H1 (cell line): Measurements from ENCODE around the gene BBS9. TPM values are rescaled to one million over a fixed set of nuclear protein-coding genes. Genes with fewer than 3 reads are reported as not detected.
A peak's percentile ranks its signal among the peaks of the same experiment; 100 is the strongest.

Experiments
- CTCF ChIA-PET: fragments of 300-600 bp; sonication (Branson Sonifier 250); formaldehyde crosslinking; loops from one replicate; lab custom pipeline; 2021; ENCODE audit not compliant: partially characterized antibody; lab: Charles Lee
- POLR2A ChIA-PET: fragments of 300-600 bp; sonication (Branson Sonifier 250); formaldehyde crosslinking; loops from one replicate; lab custom pipeline; 2021; ENCODE audit warnings: inconsistent platforms; ENCODE audit not compliant: partially characterized antibody; lab: Charles Lee
- DNase-seq, 2 experiments: peaks; one replicate each; pipeline versions ENCODE4 v3.0.0 to v3.0.0-alpha.2; 2010 to 2022; ENCODE audit warnings: low spot score in 2 of 2, low read depth in 1 of 2, mixed read lengths in 1 of 2
- FAIRE-seq: peaks from 2 replicates; lab custom pipeline; 2011; peaks lifted over from hg19 to GRCh38; lab: Jason Lieb, UNC
- H2AFZ ChIP-seq: 2 replicates; pipeline ENCODE4 v1.8.1; 2012; ENCODE audit warnings: low read length, inconsistent platforms
- H2AK5ac ChIP-seq: 2 replicates; pipeline ENCODE4 v1.6.1; 2013; ENCODE audit warnings: low read depth, low read length
- H2BK120ac ChIP-seq: replicated peaks from 2 replicates; pipeline ENCODE3; 2013; ENCODE audit warnings: low read depth, low read length, inconsistent platforms
- H2BK12ac ChIP-seq: 2 replicates; pipeline ENCODE4 v1.6.1; 2013; ENCODE audit warnings: low read depth, low read length
- H2BK15ac ChIP-seq: 2 replicates; pipeline ENCODE4 v1.6.1; 2013; ENCODE audit warnings: low read length
- H2BK20ac ChIP-seq: 2 replicates; pipeline ENCODE4 v1.6.1; 2013; ENCODE audit warnings: low read length
- H2BK5ac ChIP-seq: 2 replicates; pipeline ENCODE4 v1.6.1; 2013; ENCODE audit warnings: low read depth, low read length
- H3K14ac ChIP-seq: 2 replicates; pipeline ENCODE4 v1.6.1; 2013; ENCODE audit warnings: inconsistent platforms; ENCODE audit not compliant: insufficient read length
- H3K18ac ChIP-seq: 2 replicates; pipeline ENCODE4 v1.6.1; 2013; ENCODE audit warnings: low read length; ENCODE audit errors: extremely low read depth
- H3K23ac ChIP-seq: 2 replicates; pipeline ENCODE4 v1.6.1; 2013; ENCODE audit warnings: inconsistent platforms; ENCODE audit not compliant: insufficient read length
- H3K23me2 ChIP-seq: 2 replicates; pipeline ENCODE4 v1.6.1; 2013; ENCODE audit warnings: low read depth, low read length
- H3K27ac ChIP-seq: 2 replicates; pipeline ENCODE4 v1.6.1; 2011; ENCODE audit warnings: low read depth, low read length, inconsistent platforms
- H3K27me3 ChIP-seq, 4 experiments: replicated peaks in 1 of 4; 1 replicate in 1 of 4; 2 replicates in 3 of 4; pipeline versions ENCODE4 v1.6.1 to v1.8.1; 2011 to 2013; ENCODE audit warnings: low read length in 3 of 4, mild to moderate bottlenecking in 3 of 4, inconsistent platforms in 2 of 4, mixed read lengths in 2 of 4, moderate library complexity in 1 of 4; ENCODE audit not compliant: control insufficient read depth in 3 of 4, insufficient read depth in 3 of 4; ENCODE audit errors: extremely low read depth in 1 of 4
- H3K36me3 ChIP-seq, 4 experiments: 2 replicates each; pipeline versions ENCODE4 v1.6.1 to v1.8.1; 2011 to 2013; ENCODE audit warnings: mild to moderate bottlenecking in 4 of 4, low read length in 3 of 4, moderate library complexity in 2 of 4, control low read depth in 1 of 4, inconsistent platforms in 1 of 4; ENCODE audit not compliant: insufficient read depth in 4 of 4, control insufficient read depth in 2 of 4
- H3K4ac ChIP-seq: replicated peaks from 2 replicates; pipeline ENCODE3; 2013; ENCODE audit warnings: low read length, low read depth, mixed read lengths, inconsistent platforms; ENCODE audit not compliant: insufficient read length
- H3K4me1 ChIP-seq, 4 experiments: replicated peaks in 1 of 4; 1 replicate in 1 of 4; 2 replicates in 3 of 4; pipeline versions ENCODE4 v1.6.1 to v1.8.1; 2011 to 2013; ENCODE audit warnings: low read length in 3 of 4, inconsistent platforms in 2 of 4, mixed read lengths in 1 of 4; ENCODE audit not compliant: insufficient read depth in 4 of 4, control insufficient read depth in 3 of 4
- H3K4me2 ChIP-seq, 2 experiments: 2 replicates each; pipeline versions ENCODE4 v1.6.1 to v1.8.1; 2011 to 2013; ENCODE audit warnings: low read depth in 2 of 2, low read length in 2 of 2, control low read depth in 1 of 2, inconsistent platforms in 1 of 2, mild to moderate bottlenecking in 1 of 2; ENCODE audit not compliant: insufficient read depth in 1 of 2
- H3K4me3 ChIP-seq, 4 experiments: fragments of 200-600, 300-600 bp in 1 of 4; sonication (generic), shearing (Covaris generic), sonication (Bioruptor Twin) in 1 of 4; 2 replicates each; pipeline versions ENCODE4 v1.5.1 to v1.8.1; 2011 to 2016; ENCODE audit warnings: low read length in 4 of 4, low read depth in 3 of 4, control low read depth in 2 of 4, inconsistent platforms in 2 of 4, mild to moderate bottlenecking in 2 of 4, mixed read lengths in 1 of 4, moderate library complexity in 1 of 4; ENCODE audit not compliant: insufficient read depth in 2 of 4; ENCODE audit errors: extremely low read depth in 1 of 4
- H3K56ac ChIP-seq: replicated peaks from 2 replicates; pipeline ENCODE3; 2013; ENCODE audit warnings: low read depth, mild to moderate bottlenecking, mixed read lengths, low read length, inconsistent platforms; ENCODE audit not compliant: insufficient read length
- H3K79me1 ChIP-seq: 2 replicates; pipeline ENCODE4 v1.6.1; 2013; ENCODE audit warnings: low read depth, low read length, control low read depth
- H3K79me2 ChIP-seq, 2 experiments: 2 replicates each; pipeline versions ENCODE4 v1.6.1 to v1.8.1; 2012 to 2013; ENCODE audit warnings: low read length in 2 of 2, mild to moderate bottlenecking in 2 of 2, inconsistent platforms in 1 of 2; ENCODE audit not compliant: insufficient read depth in 2 of 2, control insufficient read depth in 1 of 2
- H3K9ac ChIP-seq, 4 experiments: replicated peaks in 1 of 4; 1 replicate in 1 of 4; 2 replicates in 3 of 4; pipeline versions ENCODE4 v1.6.1 to v1.8.1; 2011 to 2013; ENCODE audit warnings: low read depth in 3 of 4, low read length in 3 of 4, control low read depth in 2 of 4, mild to moderate bottlenecking in 2 of 4, moderate library complexity in 2 of 4, inconsistent platforms in 1 of 4; ENCODE audit errors: extremely low read depth in 1 of 4
- H3K9me3 ChIP-seq, 2 experiments: 2 replicates each; pipeline versions ENCODE4 v1.6.1 to v1.8.1; 2012 to 2013; ENCODE audit warnings: mild to moderate bottlenecking in 2 of 2, moderate library complexity in 2 of 2, control low read depth in 1 of 2, inconsistent platforms in 1 of 2, low read depth in 1 of 2, low read length in 1 of 2, mixed read lengths in 1 of 2; ENCODE audit not compliant: insufficient read depth in 2 of 2
- H4K20me1 ChIP-seq, 2 experiments: replicated peaks in 1 of 2; 2 replicates each; pipeline versions ENCODE3 to v1.8.1; 2011 to 2013; ENCODE audit warnings: inconsistent platforms in 2 of 2, low read length in 2 of 2, mild to moderate bottlenecking in 1 of 2; ENCODE audit not compliant: insufficient read depth in 2 of 2, control insufficient read depth in 1 of 2
- H4K5ac ChIP-seq: 2 replicates; pipeline ENCODE4 v1.6.1; 2013; ENCODE audit warnings: low read length, low read depth, mixed read lengths, inconsistent platforms; ENCODE audit not compliant: insufficient read length
- H4K8ac ChIP-seq: 2 replicates; pipeline ENCODE4 v1.8.0; 2013; ENCODE audit warnings: mild to moderate bottlenecking, moderate library complexity, low read length, inconsistent platforms; ENCODE audit not compliant: insufficient read depth; ENCODE audit errors: extremely low read depth
- H4K91ac ChIP-seq: replicated peaks from 2 replicates; pipeline ENCODE3; 2013; ENCODE audit warnings: low read length, mixed read lengths, inconsistent platforms; ENCODE audit not compliant: insufficient read length
- BCL11A ChIP-seq, 2 experiments: IDR thresholded peaks; one replicate each; pipeline ENCODE4 v1.6.1; 2011; ENCODE audit warnings: low read depth in 2 of 2, low read length in 2 of 2, mild to moderate bottlenecking in 2 of 2
- KDM1A ChIP-seq: fragments of 200-600, 300-600 bp; sonication (generic); IDR thresholded peaks from 2 replicates; pipeline ENCODE4 v1.7.1; 2016; ENCODE audit warnings: mild to moderate bottlenecking, low read length, borderline replicate concordance
- KDM4A ChIP-seq: IDR thresholded peaks from one replicate; pipeline ENCODE4 v1.7.1; 2012; ENCODE audit warnings: low read depth, mild to moderate bottlenecking, moderate library complexity, low read length, inconsistent platforms; ENCODE audit not compliant: severe bottlenecking
- NRF1 ChIP-seq: IDR thresholded peaks from 2 replicates; pipeline ENCODE4 v1.6.1; 2011; ENCODE audit warnings: mild to moderate bottlenecking, low read depth, low read length, improper control_type of control experiment
- POLR2AphosphoS5 ChIP-seq: IDR thresholded peaks from 2 replicates; pipeline ENCODE4 v1.6.1; 2011; ENCODE audit warnings: low read depth, low read length
- SP1 ChIP-seq: IDR thresholded peaks from 2 replicates; pipeline ENCODE4 v1.6.1; 2011; ENCODE audit warnings: low read depth, low read length
- USF2 ChIP-seq: IDR thresholded peaks from 2 replicates; pipeline ENCODE4 v1.6.1; 2011; ENCODE audit warnings: low read length, improper control_type of control experiment
- polyA plus RNA-seq, 7 experiments: library from polyadenylated mRNA; depleted of rRNA in 3 of 7; stranded (reverse) in 5 of 7; unstranded in 2 of 7; fragments of >200 nt in 5 of 7; fragments of 200-250 nt in 2 of 7; gene quantifications; 1 replicate in 5 of 7; 2 replicates in 1 of 7; 4 replicates in 1 of 7; pipeline versions ENCODE4 v1.2.1 to v1.2.3, GENCODE V29; 2011 to 2013; ENCODE audit warnings: missing spikeins in 2 of 7, mixed read lengths in 2 of 7
- total RNA-seq: library from RNA; stranded (reverse); fragmentation: NEBNext Ultra II Directional; extraction: Animal tissue kit (Norgen Biotek cat#: 25700); gene quantifications from 2 replicates; pipeline ENCODE4 v1.2.1, GENCODE V29; 2021

Gene BBS9
- total and polyA plus RNA-seq, 2 of the 8 experiments (the other 6 are each of a cell fraction or from before 2014, with no cell fraction given) = 22.3 to 37.0 TPM

GRCh38 chr7:33114976-33115375 is 14.4 kb upstream of the BBS9 start:
- Histone ChIP-seq H3K56ac (no peak overlapping the region), H3K18ac (no peak overlapping the region), H3K23me2 (no peaks in the 10 kb centered on the region), H2BK15ac (no peak overlapping the region), H3K4ac (no peak overlapping the region), H2AFZ (0 out of 2 replicates have a peak overlapping the region, but pooled peaks have one; percentile 2), H2AK5ac (no peak overlapping the region), H3K27ac (no peak overlapping the region), H2BK12ac (no peak overlapping the region), H3K23ac (no peak overlapping the region), H3K36me3 (no peaks in the 10 kb centered on the region), H3K9me3 (no peaks in the 10 kb centered on the region), H3K79me2 (no peaks in the 10 kb centered on the region), H3K27me3 (0 out of 7 replicates have a peak, but pooled peaks cover 0 to 3% (median 0%) of the 10 kb centered on the region in 4 experiments), H4K91ac (no peak overlapping the region), H4K5ac (no peak overlapping the region), H4K8ac (no peak overlapping the region), H3K4me1 (no peaks in the 10 kb centered on the region), H3K14ac (no peak overlapping the region), H2BK20ac (no peak overlapping the region), H3K9ac (no peak overlapping the region), H4K20me1 (no peaks in the 10 kb centered on the region), H2BK5ac (no peak overlapping the region), H3K79me1 (no peaks in the 10 kb centered on the region; the same call in 1 of the 2 replicates), H3K4me2 (no peak overlapping the region), H3K4me3 (no peak overlapping the region), H2BK120ac (no peak overlapping the region)
- POLR2A ChIA-PET = interaction anchor here (1.0 kb wide), 1 partner anchor 62 kb away, joined by 4 read pairs; no protein-coding TSS in a partner anchor
- CTCF ChIA-PET = interaction anchor here (0.6 to 1.1 kb wide), 2 partner anchors 12 to 38 kb away, joined by 3 to 5 read pairs; no protein-coding TSS in a partner anchor
- no peak for DNase-seq
- FAIRE-seq = no peak
- TF ChIP-seq BCL11A (IDR thresholded peaks at IDR 0.05; ENCODE audit: low read depth in 2 of 2, low read length in 2 of 2) (no peak), KDM4A (no peak), SP1 (no peak), NRF1 (no peak), USF2 (no peak), KDM1A (no peak), POLR2AphosphoS5 (no peak)
